Measurements from ENCODE around the gene MRPS26.

- TF ChIP-seq POLR2A (IDR thresholded peaks at IDR 0.05; ENCODE audit: low read depth, low read length) (no peak), POLR2AphosphoS5 (IDR thresholded peaks at IDR 0.05; ENCODE audit: low read depth, low read length) (no peak)
Measured at GRCh38 chr20:3072530-3073250, 26.8 kb downstream of the MRPS26 start.

Measured in GM12892 (cell line).